HG03520 (cell line): ENCODE measurements around the gene HMGCLL1.

Experiments
- ATAC-seq: cut with Tn5 transposase; IDR thresholded peaks from one replicate; pipeline ENCODE4 v1.9.1; 2021; ENCODE audit warnings: mild to moderate bottlenecking, moderate library complexity; ENCODE audit not compliant: unreplicated experiment

Gene HMGCLL1

DNA sequence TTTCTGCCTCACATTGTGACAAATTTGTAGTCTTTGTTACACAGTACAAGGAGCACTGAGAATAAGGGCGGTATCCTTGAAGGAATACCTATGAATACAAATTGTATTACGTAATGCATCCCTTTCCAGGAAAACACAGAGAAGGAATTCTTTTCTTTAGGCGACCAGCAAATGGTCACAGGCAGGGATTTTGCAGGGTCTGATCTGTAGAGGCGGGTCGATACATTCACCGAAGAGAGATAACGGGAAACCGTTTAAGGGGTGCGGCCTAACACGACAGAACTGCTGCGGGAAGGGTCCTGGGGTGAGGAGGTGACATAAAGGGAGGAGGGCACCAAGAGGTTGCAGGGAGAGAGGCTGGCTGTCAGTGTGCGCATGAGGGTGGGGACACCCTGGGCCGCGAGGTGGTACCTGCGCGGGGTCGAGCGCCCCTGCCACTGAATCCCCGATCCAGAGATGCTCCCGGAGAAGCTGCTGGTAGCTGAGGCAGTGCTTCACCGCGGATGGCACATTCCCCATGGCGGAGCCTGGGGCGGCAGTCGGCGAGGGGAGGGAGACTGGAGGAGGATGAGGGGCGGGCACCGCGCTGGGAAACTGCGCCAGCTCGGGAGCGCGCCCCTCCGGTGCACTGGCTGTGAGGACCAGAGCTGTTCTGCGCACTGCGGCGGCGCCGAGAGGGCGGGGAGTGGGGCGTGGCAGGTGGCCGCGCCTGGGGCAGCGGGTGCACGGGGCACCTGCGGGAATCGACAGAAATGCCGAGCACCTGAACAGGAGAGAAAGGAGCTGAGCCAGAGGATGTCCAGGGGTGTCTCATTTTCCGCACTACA lies at the start of gene HMGCLL1:
Gene HMGCLL1, minus strand, starts transcription at position 656 of the 827 bp plus-strand sequence. Its CDS starts 137 bp downstream, at position 519.
- ATAC-seq = no peak

DNA sequence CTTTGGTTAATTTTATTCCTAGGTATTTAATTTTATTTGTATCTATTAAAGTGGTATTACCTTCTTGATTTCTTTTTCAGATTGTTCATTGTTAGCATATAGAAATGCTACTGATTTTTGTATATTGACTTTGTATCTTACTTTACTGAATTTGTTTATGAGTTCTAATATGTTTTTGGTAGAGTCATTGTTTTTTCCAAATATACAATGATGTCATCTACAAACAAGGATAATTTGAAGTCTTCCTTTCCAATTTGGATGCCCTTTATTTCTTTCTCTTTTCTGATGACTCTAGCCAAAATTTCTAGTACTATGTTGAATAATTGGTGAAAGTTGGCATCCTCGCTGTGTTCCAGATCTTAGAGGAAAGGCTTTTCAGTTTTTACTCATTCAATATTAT lies 43.0 kb upstream of the HMGCLL1 start:
- no peak for ATAC-seq

DNA sequence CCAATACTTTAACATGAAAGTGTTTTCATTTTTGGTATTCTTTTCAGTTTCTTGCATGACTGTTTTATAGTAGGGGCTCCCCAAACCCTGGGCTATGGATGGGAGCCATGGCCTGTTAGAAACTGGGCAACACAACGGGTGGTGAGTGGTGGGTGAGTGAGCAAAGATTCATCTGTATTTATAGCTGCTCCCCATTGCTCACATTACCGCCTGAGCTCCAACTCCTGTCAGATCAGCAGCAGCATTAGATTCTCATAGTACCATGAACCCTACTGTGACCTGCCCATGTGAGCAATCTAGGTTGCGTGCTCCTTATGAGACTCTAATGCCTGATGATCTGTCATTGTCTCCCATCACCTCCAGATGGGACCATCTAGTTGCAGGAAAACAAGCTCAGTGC lies 42.3 kb upstream of the HMGCLL1 start:
- ATAC-seq = no peak

DNA sequence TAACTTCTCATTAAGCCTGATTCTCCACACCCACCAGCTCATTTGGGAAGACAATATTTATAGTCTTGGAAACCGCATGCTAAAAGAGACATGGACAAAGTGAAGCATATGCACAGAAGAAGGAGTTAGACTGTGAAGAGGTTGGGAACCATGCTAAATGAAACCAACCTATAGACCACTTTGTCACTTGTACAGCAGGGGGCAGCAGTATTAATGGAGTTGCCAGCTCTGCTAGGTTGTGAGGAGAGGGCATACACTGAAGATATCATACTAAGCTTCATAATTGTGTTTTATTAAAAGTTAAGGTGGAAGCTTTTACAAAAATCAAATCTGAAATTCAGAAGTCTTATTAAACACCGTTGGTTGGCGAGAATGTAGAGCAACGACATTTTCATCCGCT lies 38.3 kb upstream of the HMGCLL1 start:
- no peak for ATAC-seq

DNA sequence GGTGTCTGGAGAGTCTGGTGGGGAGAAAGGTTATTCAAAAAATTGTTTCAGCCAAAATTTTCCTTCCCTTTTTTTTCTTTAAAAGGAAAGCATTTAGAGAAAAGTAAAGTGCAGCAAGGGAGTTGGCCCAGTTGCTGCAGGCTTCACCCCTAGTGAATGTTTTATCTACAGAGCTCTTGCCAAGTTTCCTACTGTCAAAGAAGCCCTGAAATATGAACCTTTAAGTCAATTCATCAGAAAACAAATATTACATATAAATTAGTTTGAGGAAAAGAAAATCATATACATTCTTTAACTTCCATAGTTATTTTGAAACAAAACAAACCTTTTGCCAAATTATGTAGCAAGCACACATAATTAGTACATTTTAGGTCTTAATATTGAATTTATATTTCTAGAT lies 25.0 kb upstream of the HMGCLL1 start:
- ATAC-seq = no peak

DNA sequence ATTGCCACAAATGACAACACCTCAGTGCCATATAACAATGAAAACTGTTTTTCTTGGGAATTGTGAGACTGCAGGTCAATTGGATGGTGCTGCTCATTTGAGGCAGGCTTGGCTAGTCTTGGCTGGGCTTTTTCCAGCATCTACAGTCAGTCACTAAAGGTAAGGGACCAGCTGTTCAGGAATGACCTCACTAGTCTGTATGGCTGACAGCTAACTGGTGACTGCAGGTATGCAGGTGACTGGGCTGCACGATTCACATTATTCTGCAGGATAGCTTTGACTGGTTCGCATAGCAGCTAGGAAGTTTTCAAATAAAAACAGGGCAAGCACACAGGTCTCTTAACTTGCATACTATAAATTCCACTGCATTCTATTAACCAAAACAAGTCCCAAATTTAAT lies 22.1 kb upstream of the HMGCLL1 start:
- no peak for ATAC-seq

DNA sequence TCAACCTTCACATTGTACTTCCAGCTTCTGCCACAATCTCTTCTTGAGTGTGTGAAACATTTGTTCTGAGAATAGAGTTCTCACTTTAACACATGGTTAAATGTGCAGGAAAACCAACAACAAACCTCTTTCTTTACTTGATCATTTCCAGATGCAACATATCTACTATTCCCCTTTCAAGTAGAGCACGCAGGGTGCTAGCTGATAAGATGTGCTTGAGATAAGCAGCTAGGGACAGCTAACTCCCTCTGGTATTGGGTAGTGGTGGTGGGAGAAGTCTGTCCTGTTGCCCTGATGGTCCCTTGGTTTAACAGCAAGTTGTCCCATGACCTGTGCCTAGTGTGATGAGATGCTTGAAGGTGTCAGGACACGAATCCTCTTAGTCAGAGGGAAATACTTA lies 15.4 kb upstream of the HMGCLL1 start:
- no peak for ATAC-seq

DNA sequence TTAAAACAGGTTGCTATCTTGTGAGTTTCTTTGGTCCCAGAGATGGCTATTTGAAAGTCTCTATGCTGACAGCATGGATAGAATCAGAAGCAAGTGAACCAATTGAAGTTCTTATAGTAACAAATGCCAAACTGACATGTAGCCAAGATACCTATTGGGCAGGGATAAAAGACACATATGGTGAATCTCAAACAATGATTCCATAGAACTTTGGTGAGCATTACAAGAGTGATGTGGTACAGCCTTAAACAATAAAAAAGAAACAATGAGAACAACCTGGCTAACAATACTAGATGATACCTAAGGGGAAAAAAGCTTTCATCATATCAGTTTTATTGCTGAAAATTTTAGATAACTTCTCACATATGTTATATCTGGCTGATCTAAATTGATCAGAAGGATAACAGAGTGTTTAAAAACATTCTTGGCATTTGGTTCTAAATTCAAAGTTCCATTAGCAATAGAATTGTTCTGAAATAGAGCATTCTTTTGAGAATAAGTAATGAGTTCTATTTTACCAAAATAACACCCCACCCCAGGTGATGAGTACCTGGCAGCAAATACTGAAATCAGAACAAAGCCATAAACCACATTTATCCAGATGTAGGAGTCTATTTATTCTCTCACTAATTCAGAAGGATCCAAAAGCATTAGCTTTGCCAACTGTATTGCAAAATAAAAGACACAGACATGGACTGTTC lies 5.8 kb upstream of the HMGCLL1 start:
- ATAC-seq = no peak

DNA sequence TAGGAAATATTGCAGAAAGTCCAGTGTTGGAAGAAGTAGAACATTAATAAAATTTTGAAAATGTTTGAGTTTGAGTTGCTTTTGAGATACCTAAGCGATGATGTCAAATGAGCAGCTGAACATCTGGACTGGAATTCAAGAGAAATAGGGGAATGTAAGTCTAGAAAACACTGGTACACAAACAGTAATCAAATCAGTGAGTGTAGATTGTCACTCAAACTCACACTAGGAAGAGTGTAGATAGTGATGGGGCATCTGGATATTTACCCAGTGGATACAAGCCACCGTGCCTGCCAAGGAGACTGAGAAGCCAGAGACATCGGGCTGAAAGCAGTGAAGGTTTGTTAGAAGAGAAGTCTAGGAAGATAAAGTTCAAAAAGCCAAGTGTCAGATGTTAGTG lies 2.2 kb downstream of the HMGCLL1 start:
- ATAC-seq = no peak

DNA sequence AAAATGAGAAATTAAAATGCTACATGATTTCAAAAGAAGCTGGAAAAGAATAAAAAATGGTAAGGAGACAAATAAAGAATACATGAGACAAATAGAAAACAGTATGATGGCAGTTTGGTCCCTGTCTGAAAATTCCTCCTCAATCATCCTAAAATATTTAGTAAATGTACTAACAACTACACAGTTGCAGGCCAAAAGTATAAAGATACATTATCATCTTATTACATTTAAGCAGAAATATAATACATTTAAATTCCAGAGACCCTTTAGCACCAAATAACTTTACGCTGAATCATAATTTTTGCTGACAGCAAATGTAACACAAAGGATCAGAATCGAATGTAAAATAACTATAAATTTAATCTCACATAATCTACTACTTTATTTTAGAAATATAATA lies 4.4 kb downstream of the HMGCLL1 start:
- no peak for ATAC-seq

DNA sequence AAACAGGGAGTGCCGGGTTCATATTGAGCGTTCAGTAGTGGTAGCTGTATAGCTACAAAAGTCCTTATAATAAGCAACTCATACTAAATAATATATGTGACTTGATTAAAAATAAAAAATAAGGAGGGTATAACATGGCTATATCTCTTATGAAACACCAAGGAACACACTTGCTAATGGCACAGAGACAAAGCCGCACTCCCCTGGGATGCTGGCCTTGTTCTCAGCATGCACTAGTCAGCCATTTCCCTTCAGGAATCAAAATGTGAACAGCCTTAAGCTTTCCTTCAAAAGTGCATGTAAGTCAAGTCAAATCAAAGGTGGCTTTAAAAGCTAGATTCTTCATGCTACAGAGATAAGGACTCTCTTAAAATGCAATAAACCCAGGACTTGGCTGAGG lies 9.4 kb downstream of the HMGCLL1 start:
- no peak for ATAC-seq

DNA sequence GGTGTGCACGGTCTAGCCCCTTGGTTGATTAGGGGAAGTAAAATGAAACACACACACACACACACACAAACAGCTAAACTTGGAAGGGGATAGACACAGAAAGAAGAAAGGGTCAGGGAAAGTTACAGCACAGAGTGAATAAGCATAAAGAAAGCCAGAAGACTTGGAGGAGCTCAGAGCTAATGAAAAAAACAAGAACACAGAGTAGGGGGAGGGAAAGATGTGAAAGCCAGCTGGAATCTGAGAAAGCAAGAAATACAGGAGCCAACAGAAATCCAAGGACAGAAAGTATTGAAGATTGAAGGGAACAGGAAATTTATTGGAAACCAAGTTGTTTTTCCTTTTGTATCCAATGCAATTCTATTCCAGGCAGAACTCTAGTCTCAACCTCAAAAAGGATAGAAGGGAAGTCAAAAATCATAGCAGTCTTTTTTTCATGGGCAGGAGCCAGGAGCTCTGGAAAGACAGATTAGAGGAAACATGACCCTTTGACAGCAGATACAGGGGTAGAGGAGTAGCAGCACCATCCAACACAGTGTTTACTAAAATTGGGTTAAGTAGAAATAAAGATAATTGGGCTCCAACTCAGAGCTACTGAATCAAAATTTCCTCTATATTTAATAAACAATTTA lies 10.1 kb downstream of the HMGCLL1 start:
- no peak for ATAC-seq

DNA sequence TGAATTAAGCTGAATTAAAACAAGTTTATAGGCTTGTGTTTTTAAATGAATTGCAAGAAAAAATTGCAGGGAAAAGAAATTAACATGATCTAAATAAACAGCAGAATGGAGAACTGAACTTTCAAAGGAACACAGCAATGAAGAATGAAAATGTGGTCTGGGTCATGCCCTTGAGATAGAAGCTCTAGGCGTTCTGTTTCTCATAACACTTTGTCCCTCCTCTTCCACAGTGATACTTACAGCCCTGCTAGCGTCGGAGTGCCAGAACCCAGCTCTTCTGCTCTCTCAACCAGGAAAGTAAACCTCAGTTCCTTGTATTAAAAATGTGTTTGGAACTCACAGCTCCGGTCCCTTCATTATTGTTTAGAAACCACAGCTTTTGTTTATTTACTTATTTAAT lies 11.4 kb downstream of the HMGCLL1 start:
- ATAC-seq = no peak

DNA sequence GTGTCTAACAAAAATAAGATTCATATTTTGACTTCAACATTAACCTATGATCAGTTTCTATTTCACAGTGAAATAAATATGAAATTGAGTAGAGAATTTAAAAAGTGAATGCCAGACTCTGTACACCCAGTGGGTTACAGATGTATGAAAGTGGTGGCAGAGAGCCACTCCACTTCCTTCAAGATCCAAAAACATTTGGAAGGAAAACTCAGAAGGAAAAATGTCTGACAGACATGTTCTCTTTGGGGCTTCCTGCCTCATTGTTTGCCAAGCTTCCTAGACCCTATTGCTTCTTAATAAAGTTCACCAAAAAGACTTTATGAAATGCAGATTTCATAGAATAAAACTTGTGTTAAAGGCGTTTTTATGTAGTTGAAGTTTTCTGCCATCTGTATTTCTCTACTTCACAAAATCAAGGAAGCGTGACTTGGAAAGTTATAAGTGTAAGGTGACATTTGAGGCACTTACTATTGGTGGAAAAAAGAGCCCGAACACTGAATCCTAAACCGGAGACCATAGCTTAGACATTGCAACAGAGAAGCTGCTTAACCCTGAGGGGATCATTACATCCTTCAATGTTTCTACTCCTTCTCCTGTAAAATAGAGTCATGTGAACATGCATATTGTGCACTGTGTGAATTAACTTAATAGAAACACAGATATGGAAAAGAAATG lies 12.8 kb downstream of the HMGCLL1 start:
- ATAC-seq = no peak

DNA sequence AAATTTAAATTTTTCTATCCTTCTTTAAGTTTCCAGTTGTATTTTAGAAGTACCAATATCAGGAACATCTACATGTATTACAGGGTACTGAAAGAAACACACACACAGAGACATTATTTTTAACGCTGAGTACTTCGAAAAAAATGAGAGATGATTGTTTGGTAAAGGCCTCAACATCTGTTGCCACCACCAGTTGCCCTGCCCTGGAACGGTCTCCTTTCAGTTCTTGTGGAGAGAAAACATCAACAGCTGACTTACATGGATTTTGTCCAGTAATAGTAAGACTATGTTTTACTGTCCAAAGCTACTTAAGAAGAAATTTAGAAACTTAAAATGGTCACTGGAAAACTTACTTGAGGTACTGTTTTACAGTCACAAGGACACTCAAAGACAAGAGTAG lies 16.7 kb downstream of the HMGCLL1 start:
- no peak for ATAC-seq

DNA sequence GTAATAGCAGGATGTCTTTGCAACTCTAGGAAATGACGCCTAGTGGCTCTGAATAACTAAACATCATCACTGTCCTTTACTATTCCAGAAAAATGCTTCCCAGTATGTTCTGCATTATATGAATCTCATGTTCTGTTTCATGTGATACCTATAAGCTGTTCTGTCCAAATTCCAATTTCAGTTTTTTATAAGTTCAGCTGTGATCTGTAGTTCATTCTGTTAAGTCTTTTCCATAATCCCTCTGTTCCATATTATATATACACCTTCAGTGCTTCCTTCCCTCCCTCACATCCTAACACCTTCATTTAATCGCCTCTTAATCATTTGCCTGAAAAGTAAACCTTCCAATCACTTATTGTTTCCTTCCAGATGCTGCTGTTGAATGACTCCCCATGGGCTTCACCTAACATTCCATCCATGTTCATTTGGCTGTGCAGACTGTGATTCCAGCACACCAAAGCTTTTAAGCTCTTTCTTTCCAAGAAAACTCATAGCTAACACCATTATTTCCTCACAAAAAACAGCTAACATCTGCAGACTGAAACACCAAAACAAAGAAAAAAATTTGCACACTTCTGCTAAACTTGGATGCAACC lies 18.6 kb downstream of the HMGCLL1 start:
- ATAC-seq = no peak

DNA sequence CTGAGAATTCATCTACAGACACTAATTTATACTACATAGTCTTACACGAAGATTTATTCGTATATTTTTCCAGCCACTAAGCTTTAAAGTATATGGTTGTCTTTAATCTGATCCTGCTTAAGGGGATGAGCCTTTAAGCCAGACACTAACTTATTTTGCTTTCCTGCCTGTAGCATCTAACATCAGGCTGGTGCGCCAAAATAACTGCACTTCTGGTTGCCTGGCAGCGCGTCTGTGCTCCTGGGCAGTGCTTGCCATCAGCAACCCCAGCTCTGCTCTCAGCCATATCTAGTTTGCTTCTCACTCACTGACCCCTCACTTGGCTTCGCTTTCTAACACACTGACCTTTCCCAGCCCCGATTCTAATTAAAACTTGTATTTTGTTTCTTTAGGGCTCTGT lies 21.8 kb downstream of the HMGCLL1 start:
- ATAC-seq = no peak

DNA sequence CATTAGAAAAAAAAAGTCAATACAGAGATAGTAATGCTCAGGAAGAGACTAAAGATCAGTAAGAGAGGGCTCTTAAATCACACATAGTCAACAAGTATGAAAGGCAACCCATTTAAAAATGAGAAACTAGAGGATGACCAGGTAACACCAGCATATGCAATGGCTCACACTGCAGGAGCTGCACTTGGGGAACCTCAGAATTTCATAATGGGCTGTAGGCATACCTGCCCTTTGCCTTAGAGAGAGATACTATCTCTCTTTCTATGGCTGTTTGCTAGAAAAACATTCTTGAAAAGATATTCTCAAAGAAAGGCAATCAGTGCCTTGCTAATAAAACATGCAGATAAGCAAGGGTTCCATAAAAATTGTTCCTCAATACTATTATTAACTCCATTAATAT lies 33.2 kb downstream of the HMGCLL1 start:
- no peak for ATAC-seq

DNA sequence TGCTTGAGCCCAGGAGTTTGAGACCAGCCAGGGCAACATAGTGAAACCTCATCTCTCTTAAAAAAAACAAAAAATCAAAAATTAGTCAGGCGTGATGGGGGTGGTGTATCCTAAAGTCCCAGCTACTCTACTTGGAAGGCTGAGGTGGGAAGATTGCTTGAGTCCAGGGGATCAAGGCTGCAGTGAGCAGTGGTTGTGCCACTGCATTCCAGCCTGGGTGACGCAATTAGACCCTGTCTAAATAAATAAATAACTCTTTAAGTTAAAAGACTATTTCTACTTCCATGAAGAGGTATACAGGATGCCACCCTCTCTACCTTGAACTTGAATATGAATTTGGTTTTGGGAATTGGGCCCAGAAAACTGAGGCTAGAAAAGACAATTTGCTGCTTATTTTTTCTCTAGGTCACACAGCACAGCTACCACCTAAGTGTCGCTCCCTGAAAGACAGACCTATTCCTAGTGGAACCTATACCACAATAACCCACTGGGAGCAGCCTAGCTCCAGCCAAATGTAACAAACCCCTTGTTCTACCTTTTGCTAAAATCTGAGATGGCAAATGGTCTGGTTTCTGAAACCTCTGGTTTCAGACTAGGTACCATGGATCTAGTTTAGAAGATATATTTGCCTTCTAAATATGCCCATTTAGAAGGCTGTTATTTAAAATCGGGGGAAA lies 35.2 kb downstream of the HMGCLL1 start:
- ATAC-seq = no peak

DNA sequence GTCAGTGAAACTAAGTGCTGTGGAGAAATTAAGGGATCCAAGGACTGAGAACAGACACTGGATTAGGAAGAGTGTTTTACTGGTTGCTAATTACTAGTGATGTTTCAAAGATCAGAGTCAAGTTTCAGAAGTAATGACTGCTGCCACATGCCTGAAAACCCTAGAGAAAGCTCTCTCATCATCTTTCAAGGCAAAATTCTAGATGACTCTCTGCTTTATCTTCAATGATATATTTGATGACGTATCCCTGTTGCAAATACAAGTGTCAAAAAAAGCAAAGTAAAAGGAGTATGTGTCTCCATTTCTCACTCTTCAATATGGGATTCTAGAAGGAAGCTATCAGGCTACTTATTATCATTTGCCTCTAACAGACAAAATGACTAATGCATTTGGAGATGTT lies 38.0 kb downstream of the HMGCLL1 start:
- ATAC-seq = no peak
